ENCODE data around the gene SHISA2. TPM values are rescaled to one million over a fixed set of nuclear protein-coding genes. Genes with fewer than 3 reads are reported as not detected.
"Not testable (repeated sequence)": the region's sequence is repeated elsewhere in the genome, so short reads cannot be mapped to it uniquely, and the experiment has no call there.

Gene SHISA2
- total RNA-seq (2014; rRNA removed; shearing (Covaris generic)): not detected in 2 replicates

DNA sequence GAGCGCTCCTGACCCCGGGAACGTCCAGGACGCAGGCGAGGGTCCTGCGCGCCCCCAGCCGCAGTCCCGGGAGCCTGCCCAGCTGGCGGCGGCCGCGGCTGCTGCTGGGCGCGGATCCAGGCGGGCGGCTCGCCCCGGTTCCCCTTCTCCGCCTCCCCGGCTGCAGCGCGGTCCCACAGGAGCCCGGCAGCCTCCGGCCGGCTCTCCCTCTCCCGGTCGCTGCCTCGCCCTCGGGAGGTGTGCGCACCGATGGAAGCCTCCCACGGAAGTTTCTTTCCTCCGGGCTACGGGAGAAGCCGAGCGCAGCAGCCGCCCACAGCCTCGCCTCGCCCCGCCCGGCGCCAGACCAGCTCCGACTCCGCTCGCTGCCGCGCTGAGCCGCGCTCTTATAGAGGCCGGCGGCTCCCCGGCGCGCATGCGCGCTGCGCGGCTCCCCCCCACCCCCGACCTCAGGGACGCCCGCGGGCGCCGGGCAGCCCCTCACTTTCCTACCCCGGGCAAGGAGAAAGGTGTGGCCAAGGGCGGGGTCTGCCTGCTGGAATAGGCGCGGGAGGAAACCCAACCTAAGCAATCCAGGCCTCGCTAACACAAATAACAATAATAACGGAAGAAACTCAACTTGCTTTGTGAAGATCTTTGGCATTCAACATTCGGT lies at the start of gene SHISA2:
Gene SHISA2, minus strand, starts transcription at position 360 of the 655 bp plus-strand sequence. CDS start 1,041 bp downstream, outside the sequence.
- DNase-seq (ENCODE audit: low spot score): no peak

- no peak for DNase-seq (ENCODE audit: low spot score)
Observed at GRCh38 chr13:26095846-26096610, 44.2 kb upstream of the SHISA2 start.

GRCh38 chr13:26095338-26095737 lies 43.5 kb upstream of the SHISA2 start:
- DNase-seq (ENCODE audit: low spot score): no peak

DNA sequence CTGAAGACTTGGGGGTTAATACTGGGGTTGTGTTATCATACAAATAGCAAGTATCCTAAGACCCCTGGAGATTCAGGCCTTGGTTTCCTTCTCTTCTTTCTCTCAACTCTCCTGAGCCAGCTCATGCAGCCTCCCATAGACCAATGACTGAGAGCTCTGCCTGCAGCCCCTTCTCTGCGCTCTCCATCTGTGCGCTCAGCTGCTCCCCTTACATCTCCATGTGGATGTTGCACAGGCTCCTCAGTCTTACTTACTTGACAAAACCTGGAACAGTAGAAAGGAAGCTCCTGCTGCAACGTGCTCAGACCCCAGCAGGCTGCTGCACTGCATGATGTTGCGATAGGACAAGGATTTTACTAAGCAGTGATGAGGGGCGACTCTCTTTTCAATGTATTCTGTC lies 25.0 kb upstream of the SHISA2 start:
- DNase-seq (ENCODE audit: low spot score): not testable (repeated sequence)

DNA sequence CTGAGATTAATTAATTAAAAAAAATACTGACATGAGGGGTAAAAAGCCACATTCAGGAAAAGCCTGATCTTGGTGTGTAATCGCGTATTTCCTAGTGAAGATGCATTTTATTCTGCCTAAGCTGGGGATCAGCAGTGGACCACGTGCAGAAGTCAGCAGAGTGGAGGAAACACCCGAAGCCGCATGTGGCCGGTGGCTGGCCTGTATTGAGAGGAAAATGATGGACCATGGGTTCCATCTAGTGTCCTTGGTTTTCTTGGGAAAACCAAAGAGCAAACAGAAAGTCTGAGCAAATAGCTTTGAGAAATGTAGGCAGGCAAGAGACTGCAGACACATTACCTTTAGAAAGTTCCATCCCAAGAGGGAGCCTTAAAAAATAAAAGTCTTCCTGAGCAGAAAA lies 23.7 kb upstream of the SHISA2 start:
- DNase-seq (ENCODE audit: low spot score): peak; percentile 4

GRCh38 chr13:26074706-26075105 lies 22.9 kb upstream of the SHISA2 start:
- peak; percentile 17 for DNase-seq (ENCODE audit: low spot score)

- not testable (repeated sequence) for DNase-seq (ENCODE audit: low spot score)
Observed at GRCh38 chr13:26072335-26072734, 20.5 kb upstream of the SHISA2 start.

- DNase-seq (ENCODE audit: low spot score): no peak
Observed at GRCh38 chr13:26071691-26072090, 19.9 kb upstream of the SHISA2 start.

DNA sequence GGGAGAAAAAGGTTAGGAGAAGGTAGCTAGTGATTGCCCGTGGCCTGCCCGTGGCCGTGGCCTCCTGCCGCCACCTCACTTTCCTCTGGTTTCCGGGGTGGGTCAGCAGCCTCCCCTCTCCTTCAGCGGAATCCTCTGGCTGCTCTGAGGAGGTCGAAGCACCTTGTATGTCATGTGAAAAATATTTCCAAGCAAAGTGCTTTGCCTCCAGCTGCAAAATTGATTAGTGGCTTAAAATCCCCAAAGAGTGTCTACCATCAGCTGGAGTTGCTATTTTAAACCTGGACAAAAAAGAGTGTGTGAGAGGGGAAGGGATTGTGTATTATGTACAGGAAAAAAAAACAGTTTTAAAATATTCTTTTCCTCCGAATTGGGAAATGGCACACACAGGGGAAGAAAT lies 17.8 kb upstream of the SHISA2 start:
- DNase-seq (ENCODE audit: low spot score): not testable (repeated sequence)

- DNase-seq (ENCODE audit: low spot score): not testable (repeated sequence)
Observed at GRCh38 chr13:26068372-26068771, 16.6 kb upstream of the SHISA2 start.

DNA sequence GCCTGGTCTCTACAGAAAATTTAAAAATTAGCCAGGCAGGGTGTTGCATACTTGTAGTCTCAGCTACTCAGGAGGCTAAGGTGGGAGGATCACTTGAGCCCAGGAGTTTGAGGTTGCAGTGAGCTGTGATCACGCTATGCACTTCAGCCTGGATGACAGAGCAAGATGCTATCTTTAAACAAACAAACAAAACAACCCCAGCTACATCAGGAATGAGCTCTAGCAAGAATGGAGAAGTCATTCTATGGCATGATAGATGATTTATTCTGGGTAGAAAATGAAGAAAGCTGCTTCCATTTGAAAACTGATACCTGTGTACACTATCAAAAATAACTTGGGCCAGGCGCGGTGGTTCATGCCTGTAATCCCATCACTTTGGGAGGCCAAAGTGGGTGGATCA lies 15.8 kb upstream of the SHISA2 start:
- DNase-seq (ENCODE audit: low spot score): no peak

- DNase-seq (ENCODE audit: low spot score): not testable (repeated sequence)
Observed at GRCh38 chr13:26066492-26066891, 14.7 kb upstream of the SHISA2 start.

- DNase-seq (ENCODE audit: low spot score): peak; percentile 65
Observed at GRCh38 chr13:26062853-26063444, 11.1 kb upstream of the SHISA2 start.

GRCh38 chr13:26061947-26062346 lies 10.1 kb upstream of the SHISA2 start:
- DNase-seq (ENCODE audit: low spot score): peak; percentile 89

- no peak for DNase-seq (ENCODE audit: low spot score)
Observed at GRCh38 chr13:26061256-26061655, 9.4 kb upstream of the SHISA2 start.

- DNase-seq (ENCODE audit: low spot score): no peak
Observed at GRCh38 chr13:26060357-26060756, 8.5 kb upstream of the SHISA2 start.

DNA sequence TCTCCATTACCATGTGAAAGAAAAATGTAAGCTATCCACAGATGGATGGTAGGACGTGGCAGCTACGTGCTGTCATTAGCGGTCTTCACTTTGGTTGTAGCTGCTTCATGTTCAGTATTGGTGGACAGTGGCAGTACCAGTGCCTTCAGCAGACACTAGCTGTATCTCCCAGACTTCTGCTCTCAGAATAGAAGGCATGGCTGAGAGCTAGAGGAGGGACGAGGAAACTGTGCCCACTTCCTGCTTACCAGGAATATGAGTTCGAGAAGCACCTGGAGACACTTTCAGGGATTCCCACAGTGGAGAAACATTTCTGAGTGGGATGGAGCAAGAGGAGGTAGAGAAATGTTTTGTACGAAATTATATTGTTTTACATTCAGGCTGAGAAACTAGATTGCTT lies 6.9 kb upstream of the SHISA2 start:
- no peak for DNase-seq (ENCODE audit: low spot score)

DNA sequence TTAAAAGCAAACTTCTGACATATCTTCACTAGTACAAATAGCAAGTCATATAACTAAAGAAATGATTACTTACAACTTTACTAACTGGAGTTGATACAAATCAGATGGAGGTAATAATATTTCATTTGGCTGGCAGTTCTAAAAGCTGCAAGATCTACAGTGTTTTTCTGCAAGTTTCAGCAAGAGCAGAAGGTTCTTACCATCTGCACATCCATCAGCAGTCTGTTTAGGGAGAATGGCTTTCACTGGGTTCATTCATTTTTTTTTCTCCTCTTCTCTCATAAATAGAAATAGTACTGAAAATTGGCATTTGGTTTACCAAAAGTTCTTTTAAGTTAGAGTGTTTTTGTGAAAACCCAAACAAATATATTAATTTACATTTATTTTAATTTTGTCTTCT lies 3.1 kb upstream of the SHISA2 start:
- DNase-seq (ENCODE audit: low spot score): no peak

GRCh38 chr13:26053418-26053980 lies 1.7 kb upstream of the SHISA2 start:
- DNase-seq (ENCODE audit: low spot score): no peak

- DNase-seq (ENCODE audit: low spot score): no peak
Observed at GRCh38 chr13:26052337-26052736, 521 bp upstream of the SHISA2 start.

- DNase-seq (ENCODE audit: low spot score): no peak
Observed at GRCh38 chr13:26051231-26051656, 572 bp downstream of the SHISA2 start.

- no peak for DNase-seq (ENCODE audit: low spot score)
Observed at GRCh38 chr13:26050568-26051230, 1.1 kb downstream of the SHISA2 start.

Measured in H4 (cell line).